ENCODE results near the gene ZNF611.
"Not testable (repeated sequence)": the region's sequence is repeated elsewhere in the genome, so short reads cannot be mapped to it uniquely, and the experiment has no call there.

ZNF611 gene

GRCh38 chr19:52735734-52736133 is 890 bp upstream of the ZNF611 start:
- peak; percentile 15 for DNase-seq
- no peak for ATAC-seq (ENCODE audit: insufficient read depth, low read depth)
- no peaks in the 10 kb centered on the region for H3K9me3 ChIP-seq (ENCODE audit: insufficient read depth, low read length, severe bottlenecking)
- H3K36me3 ChIP-seq (ENCODE audit: insufficient read depth, low read length), result 0 out of 2 replicates have a peak, but pooled peaks cover 3% of the 10 kb centered on the region
- H3K27ac ChIP-seq (ENCODE audit: low read length), result peak overlapping the region; percentile 79
- H3K9ac ChIP-seq (ENCODE audit: low read depth, low read length), result peak overlapping the region; percentile 73
- H3K4me3 ChIP-seq (ENCODE audit: low read depth in 1 of 2, low read length in 2 of 2), result no peak overlapping the region
- H3K4me1 ChIP-seq (ENCODE audit: insufficient read depth, low read length), result peaks cover 32% of the 10 kb centered on the region
- peak overlapping the region; percentile 83 for H2AFZ ChIP-seq (ENCODE audit: low read depth, low read length)
- no peaks in the 10 kb centered on the region for H3K27me3 ChIP-seq (ENCODE audit: insufficient read depth, low read length, poor library complexity)
- H3K4me2 ChIP-seq (ENCODE audit: insufficient read depth, low read length), result peak overlapping the region; percentile 61; the same call in 1 of the 2 replicates
- TF ChIP-seq CTCF (IDR thresholded peaks at IDR 0.05; ENCODE audit: borderline replicate concordance, extremely low read depth, low read length, poor library complexity, severe bottlenecking) (no peak), EZH2 (IDR thresholded peaks at IDR 0.05; ENCODE audit: borderline replicate concordance, low read depth, low read length, severe bottlenecking) (no peak)
- peaks cover 37% of the 10 kb centered on the region for H3K79me2 ChIP-seq (ENCODE audit: insufficient read depth, low read length)
- H4K20me1 ChIP-seq (ENCODE audit: insufficient read depth, low read length), result peaks cover 2% of the 10 kb centered on the region; the same call in 1 of the 2 replicates

GRCh38 chr19:52734331-52734892 is 432 bp downstream of the ZNF611 start:
- ATAC-seq (ENCODE audit: insufficient read depth, low read depth), result peak; percentile 53
- no peaks in the 10 kb centered on the region for H3K27me3 ChIP-seq (ENCODE audit: insufficient read depth, low read length, poor library complexity)
- peak overlapping the region; percentile 73 for H3K9ac ChIP-seq (ENCODE audit: low read depth, low read length)
- H3K4me1 ChIP-seq (ENCODE audit: insufficient read depth, low read length), result peaks cover 32% of the 10 kb centered on the region
- H3K79me2 ChIP-seq (ENCODE audit: insufficient read depth, low read length), result peaks cover 43% of the 10 kb centered on the region
- H3K9me3 ChIP-seq (ENCODE audit: insufficient read depth, low read length, severe bottlenecking), result no peaks in the 10 kb centered on the region
- peaks cover 2% of the 10 kb centered on the region; the same call in 1 of the 2 replicates for H4K20me1 ChIP-seq (ENCODE audit: insufficient read depth, low read length)
- H3K27ac ChIP-seq (ENCODE audit: low read length), result peak overlapping the region; percentile 79
- 0 out of 2 replicates have a peak, but pooled peaks cover 3% of the 10 kb centered on the region for H3K36me3 ChIP-seq (ENCODE audit: insufficient read depth, low read length)
- peak overlapping the region; percentile 91 for H2AFZ ChIP-seq (ENCODE audit: low read depth, low read length)
- peak overlapping the region; percentile 94 for H3K4me2 ChIP-seq (ENCODE audit: insufficient read depth, low read length)
- peak; percentile 37 for DNase-seq
- peak overlapping the region; percentile 79 to 89 for H3K4me3 ChIP-seq (ENCODE audit: low read depth in 1 of 2, low read length in 2 of 2)
- TF ChIP-seq CTCF (IDR thresholded peaks at IDR 0.05; ENCODE audit: borderline replicate concordance, extremely low read depth, low read length, poor library complexity, severe bottlenecking) (no peak), EZH2 (IDR thresholded peaks at IDR 0.05; ENCODE audit: borderline replicate concordance, low read depth, low read length, severe bottlenecking) (no peak)

- not testable (repeated sequence) for ATAC-seq (ENCODE audit: insufficient read depth, low read depth); H3K9me3 ChIP-seq (ENCODE audit: insufficient read depth, low read length, severe bottlenecking); H3K4me3 ChIP-seq (ENCODE audit: low read depth in 1 of 2, low read length in 2 of 2); H2AFZ ChIP-seq (ENCODE audit: low read depth, low read length); H3K9ac ChIP-seq (ENCODE audit: low read depth, low read length); DNase-seq; H3K4me2 ChIP-seq (ENCODE audit: insufficient read depth, low read length); H3K4me1 ChIP-seq (ENCODE audit: insufficient read depth, low read length); H3K27ac ChIP-seq (ENCODE audit: low read length); H3K27me3 ChIP-seq (ENCODE audit: insufficient read depth, low read length, poor library complexity); H4K20me1 ChIP-seq (ENCODE audit: insufficient read depth, low read length)
- peaks cover 26% of the 10 kb centered on the region for H3K79me2 ChIP-seq (ENCODE audit: insufficient read depth, low read length)
- H3K36me3 ChIP-seq (ENCODE audit: insufficient read depth, low read length), result peaks cover 74% of the 10 kb centered on the region
Measured at GRCh38 chr19:52726051-52726450, 8.8 kb downstream of the ZNF611 start.

GRCh38 chr19:52725528-52725961 is 9.3 kb downstream of the ZNF611 start:
- Histone ChIP-seq H3K27me3 (ENCODE audit: insufficient read depth, low read length, poor library complexity) (no peaks in the 10 kb centered on the region), H4K20me1 (ENCODE audit: insufficient read depth, low read length) (no peaks in the 10 kb centered on the region), H3K4me3 (ENCODE audit: low read depth in 1 of 2, low read length in 2 of 2) (no peak overlapping the region), H3K79me2 (ENCODE audit: insufficient read depth, low read length) (peaks cover 25% of the 10 kb centered on the region), H3K4me1 (ENCODE audit: insufficient read depth, low read length) (no peaks in the 10 kb centered on the region), H3K9ac (ENCODE audit: low read depth, low read length) (no peak overlapping the region), H3K36me3 (ENCODE audit: insufficient read depth, low read length) (peaks cover 79% of the 10 kb centered on the region), H3K4me2 (ENCODE audit: insufficient read depth, low read length) (no peak overlapping the region), H2AFZ (ENCODE audit: low read depth, low read length) (no peak overlapping the region), H3K27ac (ENCODE audit: low read length) (no peak overlapping the region), H3K9me3 (ENCODE audit: insufficient read depth, low read length, severe bottlenecking) (peaks cover 6% of the 10 kb centered on the region)
- TF ChIP-seq CTCF (IDR thresholded peaks at IDR 0.05; ENCODE audit: borderline replicate concordance, extremely low read depth, low read length, poor library complexity, severe bottlenecking) (no peak), EZH2 (IDR thresholded peaks at IDR 0.05; ENCODE audit: borderline replicate concordance, low read depth, low read length, severe bottlenecking) (no peak)
- ATAC-seq (ENCODE audit: insufficient read depth, low read depth), result no peak
- DNase-seq, result no peak
